Measurements from ENCODE around the gene RXFP1.

Gene RXFP1

GRCh38 chr4:158572608-158573007 lies 50.9 kb downstream of the RXFP1 start:
- H3K4me1 Mint-ChIP-seq (ENCODE audit: low read depth), result peaks cover 13% of the 10 kb centered on the region
- peaks cover 9% of the 10 kb centered on the region for H3K9me3 Mint-ChIP-seq
- no peaks in the 10 kb centered on the region for H3K27me3 Mint-ChIP-seq
- no peak overlapping the region for H3K27ac Mint-ChIP-seq
- no peaks in the 10 kb centered on the region for H3K36me3 Mint-ChIP-seq (ENCODE audit: low read depth)
- intact Hi-C loops (cut with micrococcal nuclease), result no loop called here
- H3K4me3 Mint-ChIP-seq, result no peak overlapping the region

GRCh38 chr4:158578476-158578875 lies 56.8 kb downstream of the RXFP1 start:
- no peak overlapping the region for H3K27ac Mint-ChIP-seq
- H3K9me3 Mint-ChIP-seq, result no peaks in the 10 kb centered on the region
- no peak overlapping the region for H3K4me3 Mint-ChIP-seq
- no peaks in the 10 kb centered on the region for H3K4me1 Mint-ChIP-seq (ENCODE audit: low read depth)
- no peaks in the 10 kb centered on the region for H3K27me3 Mint-ChIP-seq
- no peaks in the 10 kb centered on the region for H3K36me3 Mint-ChIP-seq (ENCODE audit: low read depth)
- intact Hi-C loops (cut with micrococcal nuclease), result no loop called here

- no peaks in the 10 kb centered on the region for H3K36me3 Mint-ChIP-seq (ENCODE audit: low read depth)
- no peaks in the 10 kb centered on the region for H3K4me1 Mint-ChIP-seq (ENCODE audit: low read depth)
- no peaks in the 10 kb centered on the region for H3K27me3 Mint-ChIP-seq
- intact Hi-C loops (cut with micrococcal nuclease), result no loop called here
- no peak overlapping the region for H3K27ac Mint-ChIP-seq
- H3K4me3 Mint-ChIP-seq, result no peak overlapping the region
- H3K9me3 Mint-ChIP-seq, result no peaks in the 10 kb centered on the region
Observed at GRCh38 chr4:158580064-158580463, 58.4 kb downstream of the RXFP1 start.

GRCh38 chr4:158581161-158581560 lies 59.5 kb downstream of the RXFP1 start:
- Mint-ChIP-seq H3K4me3 (no peak overlapping the region), H3K36me3 (ENCODE audit: low read depth) (no peaks in the 10 kb centered on the region), H3K4me1 (ENCODE audit: low read depth) (no peaks in the 10 kb centered on the region), H3K9me3 (no peaks in the 10 kb centered on the region), H3K27ac (no peak overlapping the region), H3K27me3 (no peaks in the 10 kb centered on the region)
- intact Hi-C loops (cut with micrococcal nuclease), result no loop called here

- Mint-ChIP-seq H3K9me3 (no peaks in the 10 kb centered on the region), H3K27me3 (peaks cover 2% of the 10 kb centered on the region), H3K4me3 (no peak overlapping the region), H3K36me3 (ENCODE audit: low read depth) (no peaks in the 10 kb centered on the region), H3K4me1 (ENCODE audit: low read depth) (peaks cover 6% of the 10 kb centered on the region), H3K27ac (no peak overlapping the region)
- intact Hi-C loops (cut with micrococcal nuclease), result no loop called here
Observed at GRCh38 chr4:158586881-158587280, 65.2 kb downstream of the RXFP1 start.

- H3K9me3 Mint-ChIP-seq, result no peaks in the 10 kb centered on the region
- H3K4me3 Mint-ChIP-seq, result no peak overlapping the region
- no peaks in the 10 kb centered on the region for H3K36me3 Mint-ChIP-seq (ENCODE audit: low read depth)
- intact Hi-C loops (cut with micrococcal nuclease), result no loop called here
- H3K4me1 Mint-ChIP-seq (ENCODE audit: low read depth), result peaks cover 6% of the 10 kb centered on the region
- H3K27me3 Mint-ChIP-seq, result peaks cover 2% of the 10 kb centered on the region
- H3K27ac Mint-ChIP-seq, result no peak overlapping the region
Observed at GRCh38 chr4:158588285-158588684, 66.6 kb downstream of the RXFP1 start.

GRCh38 chr4:158588777-158589176 lies 67.1 kb downstream of the RXFP1 start:
- H3K27me3 Mint-ChIP-seq, result peaks cover 2% of the 10 kb centered on the region
- no peak overlapping the region for H3K27ac Mint-ChIP-seq
- no peaks in the 10 kb centered on the region for H3K9me3 Mint-ChIP-seq
- intact Hi-C loops (cut with micrococcal nuclease), result no loop called here
- no peak overlapping the region for H3K4me3 Mint-ChIP-seq
- no peaks in the 10 kb centered on the region for H3K36me3 Mint-ChIP-seq (ENCODE audit: low read depth)
- peaks cover 6% of the 10 kb centered on the region for H3K4me1 Mint-ChIP-seq (ENCODE audit: low read depth)

- no peak overlapping the region for H3K27ac Mint-ChIP-seq
- peaks cover 6% of the 10 kb centered on the region for H3K4me1 Mint-ChIP-seq (ENCODE audit: low read depth)
- peaks cover 2% of the 10 kb centered on the region for H3K27me3 Mint-ChIP-seq
- no peaks in the 10 kb centered on the region for H3K9me3 Mint-ChIP-seq
- H3K4me3 Mint-ChIP-seq, result no peak overlapping the region
- no peaks in the 10 kb centered on the region for H3K36me3 Mint-ChIP-seq (ENCODE audit: low read depth)
- intact Hi-C loops (cut with micrococcal nuclease), result no loop called here
Observed at GRCh38 chr4:158590306-158590705, 68.6 kb downstream of the RXFP1 start.

- H3K27ac Mint-ChIP-seq, result no peak overlapping the region
- peaks cover 6% of the 10 kb centered on the region for H3K4me1 Mint-ChIP-seq (ENCODE audit: low read depth)
Observed at GRCh38 chr4:158590824-158591223, 69.1 kb downstream of the RXFP1 start.

GRCh38 chr4:158597879-158598596 lies 76.4 kb downstream of the RXFP1 start:
- H3K4me1 Mint-ChIP-seq (ENCODE audit: low read depth), result peaks cover 7% of the 10 kb centered on the region
- no peaks in the 10 kb centered on the region for H3K36me3 Mint-ChIP-seq (ENCODE audit: low read depth)
- H3K4me3 Mint-ChIP-seq, result no peak overlapping the region
- H3K27ac Mint-ChIP-seq, result no peak overlapping the region
- intact Hi-C loops (cut with micrococcal nuclease), result no loop called here
- H3K9me3 Mint-ChIP-seq, result no peaks in the 10 kb centered on the region
- H3K27me3 Mint-ChIP-seq, result no peaks in the 10 kb centered on the region

More at GRCh38 chr4:158590824-158591223, 69.1 kb downstream of the RXFP1 start:
- no peak overlapping the region for H3K4me3 Mint-ChIP-seq
- intact Hi-C loops (cut with micrococcal nuclease), result no loop called here
- H3K27me3 Mint-ChIP-seq, result peaks cover 2% of the 10 kb centered on the region
- H3K9me3 Mint-ChIP-seq, result no peaks in the 10 kb centered on the region
- H3K36me3 Mint-ChIP-seq (ENCODE audit: low read depth), result no peaks in the 10 kb centered on the region

GRCh38 chr4:158599150-158599549 lies 77.5 kb downstream of the RXFP1 start:
- Mint-ChIP-seq H3K9me3 (no peaks in the 10 kb centered on the region), H3K36me3 (ENCODE audit: low read depth) (no peaks in the 10 kb centered on the region), H3K4me3 (no peak overlapping the region), H3K4me1 (ENCODE audit: low read depth) (peaks cover 7% of the 10 kb centered on the region), H3K27ac (no peak overlapping the region), H3K27me3 (no peaks in the 10 kb centered on the region)
- intact Hi-C loops (cut with micrococcal nuclease), result no loop called here

- Mint-ChIP-seq H3K27me3 (no peaks in the 10 kb centered on the region), H3K36me3 (ENCODE audit: low read depth) (no peaks in the 10 kb centered on the region), H3K27ac (no peak overlapping the region), H3K9me3 (no peaks in the 10 kb centered on the region), H3K4me1 (ENCODE audit: low read depth) (peaks cover 7% of the 10 kb centered on the region), H3K4me3 (no peak overlapping the region)
- intact Hi-C loops (cut with micrococcal nuclease), result no loop called here
Observed at GRCh38 chr4:158599765-158600498, 78.2 kb downstream of the RXFP1 start.

- Mint-ChIP-seq H3K4me1 (ENCODE audit: low read depth) (peaks cover 5% of the 10 kb centered on the region), H3K4me3 (no peak overlapping the region), H3K9me3 (no peaks in the 10 kb centered on the region), H3K36me3 (ENCODE audit: low read depth) (no peaks in the 10 kb centered on the region), H3K27me3 (no peaks in the 10 kb centered on the region), H3K27ac (no peak overlapping the region)
- intact Hi-C loops (cut with micrococcal nuclease), result no loop called here
Observed at GRCh38 chr4:158604369-158604768, 82.7 kb downstream of the RXFP1 start.

- H3K4me1 Mint-ChIP-seq (ENCODE audit: low read depth), result peaks cover 12% of the 10 kb centered on the region
- no peak overlapping the region for H3K4me3 Mint-ChIP-seq
- no peaks in the 10 kb centered on the region for H3K27me3 Mint-ChIP-seq
- H3K9me3 Mint-ChIP-seq, result no peaks in the 10 kb centered on the region
- no peak overlapping the region for H3K27ac Mint-ChIP-seq
- intact Hi-C loops (cut with micrococcal nuclease), result no loop called here
- H3K36me3 Mint-ChIP-seq (ENCODE audit: low read depth), result no peaks in the 10 kb centered on the region
Observed at GRCh38 chr4:158605393-158605792, 83.7 kb downstream of the RXFP1 start.

Data from dendritic cell treated with granulocyte-macrophage colony-stimulating factor and Interleukin-4, amounts not matched to agents 40 ng/mL and 50 ng/mL, for 4 days (primary cell).